Measurements from ENCODE around the gene IDH3A. TPM values are rescaled to one million over a fixed set of nuclear protein-coding genes. Genes with fewer than 3 reads are reported as not detected.

The IDH3A gene
- total RNA-seq, 1 experiment from 2014 or later = 106 TPM

DNA sequence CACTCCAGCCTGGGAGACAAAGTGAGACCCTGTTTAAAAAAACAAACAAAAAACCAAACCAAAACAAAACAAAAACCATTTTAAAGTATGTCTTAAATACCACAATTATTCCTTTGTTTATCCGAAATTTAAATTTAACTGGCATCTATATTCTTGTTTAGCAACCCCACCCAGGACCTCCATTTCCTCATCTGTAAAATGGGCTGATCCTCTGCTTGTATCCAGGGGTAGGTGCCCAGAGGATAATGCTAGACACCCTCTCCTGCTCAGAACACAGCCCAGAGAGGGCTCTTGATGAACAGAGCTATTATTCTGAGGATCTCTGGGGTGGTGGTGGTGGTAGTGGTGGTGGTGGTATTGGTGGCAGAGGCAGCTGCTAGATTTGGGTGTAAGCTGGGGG, 47.0 kb upstream of the IDH3A start:
- no TSS peak for BruUV-seq (replicated peaks)
- Mint-ChIP-seq H3K4me1 (ENCODE audit: insufficient read depth, unreplicated experiment) (no peaks in the 10 kb centered on the region), H3K4me3 (ENCODE audit: unreplicated experiment) (no peak overlapping the region), H3K36me3 (ENCODE audit: insufficient read depth, unreplicated experiment) (no peaks in the 10 kb centered on the region), H3K9me3 (ENCODE audit: unreplicated experiment) (no peaks in the 10 kb centered on the region), H3K27me3 (ENCODE audit: insufficient read depth, unreplicated experiment) (no peaks in the 10 kb centered on the region), H3K27ac (ENCODE audit: low read depth, unreplicated experiment) (no peak overlapping the region)
- intact Hi-C loops (cut with micrococcal nuclease) = no loop called here
- no peak for DNase-seq (ENCODE audit: unreplicated experiment)
- TF ChIP-seq, protein P1, sequence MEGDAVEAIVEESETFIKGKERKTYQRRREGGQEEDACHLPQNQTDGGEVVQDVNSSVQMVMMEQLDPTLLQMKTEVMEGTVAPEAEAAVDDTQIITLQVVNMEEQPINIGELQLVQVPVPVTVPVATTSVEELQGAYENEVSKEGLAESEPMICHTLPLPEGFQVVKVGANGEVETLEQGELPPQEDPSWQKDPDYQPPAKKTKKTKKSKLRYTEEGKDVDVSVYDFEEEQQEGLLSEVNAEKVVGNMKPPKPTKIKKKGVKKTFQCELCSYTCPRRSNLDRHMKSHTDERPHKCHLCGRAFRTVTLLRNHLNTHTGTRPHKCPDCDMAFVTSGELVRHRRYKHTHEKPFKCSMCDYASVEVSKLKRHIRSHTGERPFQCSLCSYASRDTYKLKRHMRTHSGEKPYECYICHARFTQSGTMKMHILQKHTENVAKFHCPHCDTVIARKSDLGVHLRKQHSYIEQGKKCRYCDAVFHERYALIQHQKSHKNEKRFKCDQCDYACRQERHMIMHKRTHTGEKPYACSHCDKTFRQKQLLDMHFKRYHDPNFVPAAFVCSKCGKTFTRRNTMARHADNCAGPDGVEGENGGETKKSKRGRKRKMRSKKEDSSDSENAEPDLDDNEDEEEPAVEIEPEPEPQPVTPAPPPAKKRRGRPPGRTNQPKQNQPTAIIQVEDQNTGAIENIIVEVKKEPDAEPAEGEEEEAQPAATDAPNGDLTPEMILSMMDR (IDR thresholded peaks at IDR 0.05; ENCODE audit: unreplicated experiment) = no peak
- CTCF ChIA-PET = interaction anchor here (0.7 to 2.5 kb wide), 6 partner anchors 8 to 466 kb away, joined by 3 to 20 read pairs (median 4); no protein-coding TSS in a partner anchor
- POLR2A ChIA-PET = interaction anchor here (1.1 kb wide), 1 partner anchor 20 kb away, joined by 3 read pairs; no protein-coding TSS in a partner anchor

DNA sequence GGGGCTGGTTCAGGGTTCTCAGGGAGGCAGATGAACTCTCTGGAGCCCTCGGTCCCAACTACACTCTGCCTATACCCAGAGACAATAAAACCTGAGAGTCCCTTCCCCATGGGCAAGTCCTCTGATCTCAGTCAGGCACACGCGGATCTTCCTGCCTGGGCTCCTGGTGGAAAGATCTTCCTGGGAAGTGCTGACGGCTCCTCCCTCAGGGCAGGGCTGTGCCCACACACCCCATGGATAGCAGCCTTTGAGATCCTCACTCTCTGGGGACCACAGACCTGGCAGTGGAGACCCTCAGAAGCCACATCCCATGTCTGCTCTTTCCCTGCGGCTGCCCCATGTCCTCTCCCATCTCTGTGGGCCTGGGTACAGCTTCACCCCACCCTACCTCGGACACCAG, 46.4 kb upstream of the IDH3A start:
- no TSS peak for BruUV-seq (replicated peaks)
- Mint-ChIP-seq H3K9me3 (ENCODE audit: unreplicated experiment) (no peaks in the 10 kb centered on the region), H3K27ac (ENCODE audit: low read depth, unreplicated experiment) (no peak overlapping the region), H3K4me1 (ENCODE audit: insufficient read depth, unreplicated experiment) (no peaks in the 10 kb centered on the region), H3K4me3 (ENCODE audit: unreplicated experiment) (no peak overlapping the region), H3K36me3 (ENCODE audit: insufficient read depth, unreplicated experiment) (no peaks in the 10 kb centered on the region), H3K27me3 (ENCODE audit: insufficient read depth, unreplicated experiment) (no peaks in the 10 kb centered on the region)
- CTCF ChIA-PET = interaction anchor here (0.7 to 2.5 kb wide), 3 partner anchors 135 to 179 kb away, joined by 3 to 20 read pairs (median 3); no protein-coding TSS in a partner anchor
- no peak for DNase-seq (ENCODE audit: unreplicated experiment)
- TF ChIP-seq, protein P1 (IDR thresholded peaks at IDR 0.05; ENCODE audit: unreplicated experiment) = no peak
- POLR2A ChIA-PET = no interaction called here
- intact Hi-C loops (cut with micrococcal nuclease) = no loop called here

DNA sequence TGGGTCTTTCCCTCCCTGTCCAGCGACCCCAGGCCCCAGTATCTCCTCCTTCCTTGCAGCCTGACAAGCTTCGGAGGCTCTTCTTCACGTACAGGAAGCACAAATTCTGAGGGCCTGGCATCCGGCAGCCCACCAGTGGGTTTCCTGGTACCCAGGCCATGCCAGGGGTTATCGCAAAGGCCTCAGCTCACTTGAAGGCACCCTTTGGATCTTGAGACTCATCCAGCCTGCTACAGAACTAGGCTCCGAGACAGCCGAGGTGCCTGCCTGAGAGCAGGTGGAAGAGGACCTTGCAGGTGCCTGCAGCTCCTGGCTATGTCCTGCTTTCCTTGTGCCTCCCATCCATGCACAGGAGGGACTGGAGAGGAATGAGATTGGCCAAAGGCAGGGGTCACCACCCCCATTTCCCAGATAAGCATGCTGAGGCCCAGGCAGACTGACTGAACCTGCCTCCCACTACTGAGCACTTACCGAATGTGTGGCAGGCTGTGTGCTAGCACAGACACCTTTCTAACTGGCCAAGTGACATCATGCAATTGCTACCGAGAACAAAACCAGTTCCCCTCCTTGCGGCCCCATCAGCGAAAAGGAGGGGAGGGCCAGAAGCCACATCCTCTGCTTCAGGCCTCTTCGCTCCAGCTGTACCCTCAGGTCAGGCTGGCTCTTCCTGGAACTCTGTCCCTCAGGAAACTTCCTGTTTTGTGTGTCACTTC, 45.6 kb upstream of the IDH3A start:
- TF ChIP-seq, protein P1 (IDR thresholded peaks at IDR 0.05; ENCODE audit: unreplicated experiment) = no peak
- DNase-seq (ENCODE audit: unreplicated experiment) = no peak
- H3K27me3 Mint-ChIP-seq (ENCODE audit: insufficient read depth, unreplicated experiment) = no peaks in the 10 kb centered on the region
- H3K9me3 Mint-ChIP-seq (ENCODE audit: unreplicated experiment) = no peaks in the 10 kb centered on the region
- CTCF ChIA-PET = interaction anchor here (0.7 to 12.7 kb wide), 5 partner anchors 137 to 179 kb away, joined by 3 to 289 read pairs (median 3); no protein-coding TSS in a partner anchor
- no peak overlapping the region for H3K27ac Mint-ChIP-seq (ENCODE audit: low read depth, unreplicated experiment)
- BruUV-seq (replicated peaks) = no TSS peak
- POLR2A ChIA-PET = no interaction called here
- no peaks in the 10 kb centered on the region for H3K4me1 Mint-ChIP-seq (ENCODE audit: insufficient read depth, unreplicated experiment)
- H3K4me3 Mint-ChIP-seq (ENCODE audit: unreplicated experiment) = no peak overlapping the region
- intact Hi-C loops (cut with micrococcal nuclease) = no loop called here
- no peaks in the 10 kb centered on the region for H3K36me3 Mint-ChIP-seq (ENCODE audit: insufficient read depth, unreplicated experiment)

- ChIA-PET CTCF (interaction anchor here (1.0 to 12.7 kb wide), 3 partner anchors 137 to 145 kb away, joined by 3 to 289 read pairs (median 3); no protein-coding TSS in a partner anchor), POLR2A (no interaction called here)
- Mint-ChIP-seq H3K9me3 (ENCODE audit: unreplicated experiment) (no peaks in the 10 kb centered on the region), H3K4me3 (ENCODE audit: unreplicated experiment) (no peak overlapping the region), H3K36me3 (ENCODE audit: insufficient read depth, unreplicated experiment) (no peaks in the 10 kb centered on the region), H3K27ac (ENCODE audit: low read depth, unreplicated experiment) (no peak overlapping the region), H3K4me1 (ENCODE audit: insufficient read depth, unreplicated experiment) (no peaks in the 10 kb centered on the region), H3K27me3 (ENCODE audit: insufficient read depth, unreplicated experiment) (no peaks in the 10 kb centered on the region)
- intact Hi-C loops (cut with micrococcal nuclease) = no loop called here
- TF ChIP-seq, protein P1 (IDR thresholded peaks at IDR 0.05; ENCODE audit: unreplicated experiment) = no peak
- no peak for DNase-seq (ENCODE audit: unreplicated experiment)
- BruUV-seq (replicated peaks) = no TSS peak
Observed at GRCh38 chr15:78104119-78104479, 45.1 kb upstream of the IDH3A start.
